NCI-H1417 (cell line): Measurements from ENCODE around the gene PECR.
"Not testable (repeated sequence)": the region's sequence is repeated elsewhere in the genome, so short reads cannot be mapped to it uniquely, and the experiment has no call there.

Source experiments
- DNase-seq, 3 experiments: peaks; one replicate each; lab custom pipeline; 2025; lab: John Stamatoyannopoulos, UW

PECR gene

GRCh38 chr2:216002101-216002678, 79.4 kb downstream of the PECR start:
- DNase-seq, result no peak

GRCh38 chr2:216001216-216002100, 80.2 kb downstream of the PECR start:
- DNase-seq, result no peak

GRCh38 chr2:215998636-215999035, 83.0 kb downstream of the PECR start:
- no peak for DNase-seq

GRCh38 chr2:215997219-215997618, 84.4 kb downstream of the PECR start:
- DNase-seq, result no peak

- no peak for DNase-seq
Observed at GRCh38 chr2:215994911-215995310, 86.7 kb downstream of the PECR start.

GRCh38 chr2:215988556-215989207, 92.9 kb downstream of the PECR start:
- not testable (repeated sequence) for DNase-seq
